PC-3 (cell line): ENCODE measurements around the gene SNED1.

Experiments used
- CTCF ChIP-seq: fragments of 300-600 bp; sonication (generic); conservative IDR thresholded peaks from 2 replicates; pipeline ENCODE4 v1.5.1; 2017; ENCODE audit warnings: antibody characterized with exemption, low read depth, mild to moderate bottlenecking, low read length
- EZH2 ChIP-seq: fragments of 300-600 bp; sonication (generic); IDR thresholded peaks from one replicate; pipeline ENCODE4 v1.6.1; 2017; ENCODE audit warnings: antibody characterized with exemption, mild to moderate bottlenecking, low read length; ENCODE audit not compliant: unreplicated experiment
- EZH2phosphoT487 ChIP-seq: fragments of 300-600 bp; sonication (generic); IDR thresholded peaks from 2 replicates; pipeline ENCODE4 v1.6.1; 2018; ENCODE audit warnings: mild to moderate bottlenecking, antibody characterized with exemption, low read length, borderline replicate concordance

- no peak for TF ChIP-seq CTCF
- no peak for TF ChIP-seq EZH2
- no peak for TF ChIP-seq EZH2phosphoT487
These were observed 10.3 kb upstream of the SNED1 start for GRCh38 chr2:240988146-240988545.
